Subcutaneous adipose tissue (tissue), 4 donors: Measurements from ENCODE around the gene ARL6. TPM values are rescaled to one million over a fixed set of nuclear protein-coding genes. Genes with fewer than 3 reads are reported as not detected.

Experiments used
- CTCF ChIP-seq: fragments of 450-650 bp; IDR thresholded peaks from one replicate; pipeline ENCODE4 v1.5.1; 2016; ENCODE audit warnings: low read depth, mild to moderate bottlenecking, control low read depth, antibody characterized with exemption, moderate library complexity
- total RNA-seq, 4 donors: library from RNA; depleted of rRNA; stranded (reverse); fragments of >200 nt; gene quantifications; one replicate each; pipeline ENCODE4 v1.1.0, GENCODE V29; 2016

The ARL6 gene
- total RNA-seq, 4 donors from 2014 or later = 4.1 to 10.1 (median 6.1) TPM

- TF ChIP-seq CTCF = no peak
Measured at GRCh38 chr3:97744289-97744688, 20.3 kb upstream of the ARL6 start.

GRCh38 chr3:97763586-97764406 is 762 bp upstream of the ARL6 start:
- no peak for TF ChIP-seq CTCF

- no peak for TF ChIP-seq CTCF
Measured at GRCh38 chr3:97765336-97765735, 778 bp downstream of the ARL6 start.

GRCh38 chr3:97772926-97773325 is 8.4 kb downstream of the ARL6 start:
- TF ChIP-seq CTCF = no peak

- no peak for TF ChIP-seq CTCF
Measured at GRCh38 chr3:97778152-97778551, 13.6 kb downstream of the ARL6 start.

- TF ChIP-seq CTCF = no peak
Measured at GRCh38 chr3:97793420-97794019, 29.0 kb downstream of the ARL6 start.

- TF ChIP-seq CTCF = no peak
Measured at GRCh38 chr3:97795951-97796350, 31.4 kb downstream of the ARL6 start.
